NCI-H510A treated with DMSO at 0.1 percent for 48 hours (cell line): Measurements from ENCODE around the gene KRTAP10-2.

Experiments
- DNase-seq: peaks from one replicate; lab custom pipeline; 2025; lab: John Stamatoyannopoulos, UW

The KRTAP10-2 gene

DNA sequence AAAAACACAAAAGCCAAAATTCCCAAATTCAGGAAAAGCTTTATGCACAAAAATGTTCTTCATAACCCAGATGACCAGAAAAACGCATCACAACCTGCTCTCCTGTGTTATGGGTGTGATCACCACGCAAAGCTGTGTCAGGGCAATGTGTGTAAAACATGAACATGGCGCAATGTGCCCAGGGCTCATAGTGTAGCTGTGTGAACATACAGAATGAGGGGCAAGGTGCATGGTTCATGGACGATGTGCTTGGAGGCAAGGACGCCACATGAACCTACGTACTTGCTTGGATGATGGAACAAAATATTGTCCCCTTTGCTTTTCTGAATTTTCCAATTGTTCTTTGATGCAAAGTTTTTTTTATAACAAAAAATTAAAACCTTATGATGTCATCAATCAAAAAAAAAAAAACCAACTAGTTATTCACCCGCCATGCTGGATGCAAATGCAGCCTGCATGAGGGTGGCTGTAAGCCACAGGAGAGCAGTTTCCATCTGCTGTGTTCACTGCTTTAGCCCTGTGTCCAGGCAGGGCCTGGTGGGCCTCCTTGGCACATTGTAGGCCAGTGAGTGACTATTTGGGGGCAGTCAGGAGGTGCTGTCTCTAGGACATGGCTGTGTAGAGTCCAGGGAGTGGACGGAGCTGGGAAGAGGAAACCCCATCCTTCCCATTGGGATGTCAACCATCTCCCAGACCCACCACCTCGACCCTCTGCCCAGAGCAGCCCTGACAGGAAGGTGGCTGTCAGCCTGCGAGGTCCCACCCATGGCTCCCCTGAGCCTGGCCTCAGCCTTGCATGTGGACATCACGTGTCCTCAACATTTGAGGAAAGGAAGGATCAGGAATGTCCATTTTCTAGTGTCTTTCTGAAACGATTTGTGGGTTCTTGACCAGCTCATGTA, 25.0 kb downstream of the KRTAP10-2 start:
- no peak for DNase-seq

- no peak for DNase-seq
Observed at GRCh38 chr21:44525391-44526095, 25.8 kb downstream of the KRTAP10-2 start.

GRCh38 chr21:44524414-44525371, 26.6 kb downstream of the KRTAP10-2 start:
- no peak for DNase-seq

- DNase-seq: no peak
Observed at GRCh38 chr21:44523567-44524413, 27.5 kb downstream of the KRTAP10-2 start.

DNA sequence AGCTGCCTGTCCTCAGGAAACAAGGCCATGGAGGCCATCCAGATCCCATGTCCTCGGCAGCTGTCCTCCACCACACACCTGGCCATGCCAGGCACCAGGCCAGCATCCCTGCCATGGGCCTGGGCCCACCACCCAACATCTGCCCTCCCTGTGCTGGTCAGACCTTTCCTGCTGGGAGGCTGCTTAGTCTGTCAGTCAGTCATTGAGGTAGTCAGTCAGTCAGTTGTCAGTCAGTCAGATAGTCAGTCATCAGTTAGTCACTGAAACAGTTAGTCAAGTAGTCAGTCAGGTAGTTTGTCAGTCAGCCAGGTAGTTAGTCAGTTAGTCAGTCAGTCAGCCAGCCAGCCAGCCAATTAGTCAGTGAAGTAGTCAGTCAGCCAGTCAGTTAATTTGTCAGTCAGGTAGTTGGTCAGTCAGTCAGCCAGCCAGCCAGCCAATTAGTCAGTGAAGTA, 28.5 kb downstream of the KRTAP10-2 start:
- DNase-seq: no peak

GRCh38 chr21:44521928-44522752, 29.2 kb downstream of the KRTAP10-2 start:
- DNase-seq: no peak

- DNase-seq: no peak
Observed at GRCh38 chr21:44521301-44521927, 29.9 kb downstream of the KRTAP10-2 start.

GRCh38 chr21:44520326-44521300, 30.7 kb downstream of the KRTAP10-2 start:
- DNase-seq: no peak

- no peak for DNase-seq
Observed at GRCh38 chr21:44519346-44520325, 31.7 kb downstream of the KRTAP10-2 start.

- DNase-seq: no peak
Observed at GRCh38 chr21:44518686-44519085, 32.6 kb downstream of the KRTAP10-2 start.

- DNase-seq: no peak
Observed at GRCh38 chr21:44517175-44517899, 34.0 kb downstream of the KRTAP10-2 start.

DNA sequence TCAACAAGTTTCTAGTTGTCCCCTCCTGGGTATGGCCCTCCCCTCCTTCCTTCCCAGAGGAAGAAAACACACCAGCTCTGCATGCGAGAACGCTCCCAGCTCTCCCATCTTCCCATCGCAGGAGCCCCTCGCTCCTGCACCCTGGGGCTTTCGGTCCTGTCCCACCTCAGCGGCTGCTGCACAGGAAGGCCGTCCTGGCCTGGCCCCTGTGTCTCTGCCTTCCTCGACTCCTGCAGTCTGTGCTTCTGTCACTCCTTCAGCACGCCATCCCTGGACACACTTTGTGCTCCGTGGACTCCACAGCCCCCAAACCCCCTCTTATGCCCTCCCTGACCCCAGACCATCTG, 34.5 kb downstream of the KRTAP10-2 start:
- DNase-seq: no peak

- DNase-seq: no peak
Observed at GRCh38 chr21:44516342-44516741, 35.0 kb downstream of the KRTAP10-2 start.

DNA sequence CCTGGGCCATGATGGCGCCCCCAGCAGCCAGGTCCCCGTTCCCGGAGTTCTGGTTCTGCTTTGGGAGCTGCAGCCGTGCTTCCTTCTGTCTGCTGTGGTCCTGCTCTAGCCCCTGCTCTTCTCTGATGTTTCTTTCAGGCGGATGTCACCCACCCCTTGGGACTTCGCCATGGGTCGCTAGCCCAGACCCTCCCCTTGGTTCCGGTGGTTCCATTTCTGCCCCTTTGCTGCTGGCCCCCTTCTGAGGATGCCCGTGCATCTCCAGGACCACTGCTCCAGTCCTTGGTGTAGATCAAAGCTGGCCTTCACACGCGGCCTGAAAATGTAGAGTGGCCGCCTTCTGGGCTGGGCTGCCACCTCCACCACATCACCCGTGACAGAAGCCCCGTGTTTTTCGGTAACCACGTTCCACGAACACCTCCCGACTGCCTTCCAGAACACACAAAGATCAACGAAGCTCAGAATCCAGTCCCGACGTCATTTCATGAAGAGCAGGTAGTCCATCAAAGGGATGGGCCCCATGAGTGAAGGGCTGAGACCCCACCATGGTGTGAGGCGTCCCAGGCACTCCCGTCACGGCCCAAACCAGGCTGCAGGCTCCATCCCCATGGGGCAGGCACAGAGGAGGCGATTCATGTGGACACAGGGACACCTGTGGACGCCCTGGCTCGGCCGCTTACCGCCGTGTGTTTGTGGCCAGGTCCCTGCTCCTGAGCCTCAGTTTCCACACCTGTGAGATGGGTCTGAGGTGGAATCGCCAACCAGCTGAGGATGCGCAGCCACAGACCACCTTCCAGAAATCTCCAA, 35.7 kb downstream of the KRTAP10-2 start:
- DNase-seq: no peak

- no peak for DNase-seq
Observed at GRCh38 chr21:44514746-44515358, 36.5 kb downstream of the KRTAP10-2 start.

DNA sequence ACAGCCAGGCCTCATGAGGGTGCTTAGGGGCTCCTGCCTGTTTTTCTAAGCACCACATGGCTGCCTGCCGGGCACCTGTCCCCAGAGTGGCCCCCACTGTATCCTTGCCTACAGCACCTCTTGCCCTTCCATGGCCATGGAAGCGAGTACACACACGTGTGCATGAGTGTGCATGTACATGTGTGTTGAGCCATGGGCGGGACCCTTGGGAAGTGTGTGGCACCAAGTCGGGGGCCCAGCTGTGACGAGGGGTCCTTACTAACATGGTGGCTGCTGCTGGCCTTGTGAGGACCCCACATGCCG, 37.1 kb downstream of the KRTAP10-2 start:
- no peak for DNase-seq
